ENCODE measurements around the gene SNX3.

SNX3 gene

GRCh38 chr6:108253241-108253640 lies 7.6 kb downstream of the SNX3 start (continued):
- TF ChIP-seq PATZ1 (CRISPR knock-in tag; IDR thresholded peaks at IDR 0.05; ENCODE audit: borderline replicate concordance), result no peak
- TF ChIP-seq POU6F1 (CRISPR knock-in tag; IDR thresholded peaks at IDR 0.05; ENCODE audit: borderline replicate concordance, low read depth), result no peak
- TF ChIP-seq ESRRG (CRISPR knock-in tag; IDR thresholded peaks at IDR 0.05), result no peak
- no peak for TF ChIP-seq PPARA (CRISPR knock-in tag; IDR thresholded peaks at IDR 0.05; ENCODE audit: borderline replicate concordance)

- TF ChIP-seq ISL1 (CRISPR knock-in tag; IDR thresholded peaks at IDR 0.05) (no peak), ZNF8 (CRISPR knock-in tag; IDR thresholded peaks at IDR 0.05) (no peak), RARB (CRISPR knock-in tag; IDR thresholded peaks at IDR 0.05) (no peak), ZC3H10 (CRISPR knock-in tag; IDR thresholded peaks at IDR 0.05) (no peak), OSR1 (CRISPR knock-in tag; IDR thresholded peaks at IDR 0.05) (no peak), ZFP3 (CRISPR knock-in tag; IDR thresholded peaks at IDR 0.05) (no peak), CSRNP3 (CRISPR knock-in tag; IDR thresholded peaks at IDR 0.05) (no peak), CREB5 (CRISPR knock-in tag; IDR thresholded peaks at IDR 0.05; ENCODE audit: low read depth) (no peak), GLIS3 (CRISPR knock-in tag; IDR thresholded peaks at IDR 0.05) (no peak), ESRRG (CRISPR knock-in tag; IDR thresholded peaks at IDR 0.05) (no peak), BACH2 (CRISPR knock-in tag; IDR thresholded peaks at IDR 0.05; ENCODE audit: borderline replicate concordance) (no peak), ZNF565 (CRISPR knock-in tag; conservative IDR thresholded peaks at IDR 0.05; ENCODE audit: low read depth) (no peak), CSDC2 (CRISPR knock-in tag; IDR thresholded peaks at IDR 0.05) (no peak), ARNTL (CRISPR knock-in tag; IDR thresholded peaks at IDR 0.05; ENCODE audit: borderline replicate concordance, low read depth) (no peak), PATZ1 (CRISPR knock-in tag; IDR thresholded peaks at IDR 0.05; ENCODE audit: borderline replicate concordance) (no peak), POU6F1 (CRISPR knock-in tag; IDR thresholded peaks at IDR 0.05; ENCODE audit: borderline replicate concordance, low read depth) (no peak)
- no peak for ATAC-seq
These were observed 8.8 kb downstream of the SNX3 start for GRCh38 chr6:108252055-108252454.

- no peak for ATAC-seq
- no peak for TF ChIP-seq PPARA (CRISPR knock-in tag; IDR thresholded peaks at IDR 0.05; ENCODE audit: borderline replicate concordance)
- no peak for TF ChIP-seq ZC3H10 (CRISPR knock-in tag; IDR thresholded peaks at IDR 0.05)
These were observed 9.6 kb downstream of the SNX3 start for GRCh38 chr6:108251252-108251651.

GRCh38 chr6:108250240-108250866 lies 10.5 kb downstream of the SNX3 start:
- TF ChIP-seq ZFP30 (CRISPR knock-in tag; IDR thresholded peaks at IDR 0.05) (no peak), SNAI2 (CRISPR knock-in tag; IDR thresholded peaks at IDR 0.05) (no peak), TOX (CRISPR knock-in tag; IDR thresholded peaks at IDR 0.05; ENCODE audit: borderline replicate concordance) (no peak), ZC3H10 (CRISPR knock-in tag; IDR thresholded peaks at IDR 0.05) (no peak)
- peak; percentile 63; the same call in 2 of the 3 replicates for ATAC-seq

Data from SK-N-SH treated with all-trans-retinoic acid at 6 μM for 48 hours (cell line).